ENCODE measurements around the gene BTNL2.

- TF ChIP-seq, protein P1, sequence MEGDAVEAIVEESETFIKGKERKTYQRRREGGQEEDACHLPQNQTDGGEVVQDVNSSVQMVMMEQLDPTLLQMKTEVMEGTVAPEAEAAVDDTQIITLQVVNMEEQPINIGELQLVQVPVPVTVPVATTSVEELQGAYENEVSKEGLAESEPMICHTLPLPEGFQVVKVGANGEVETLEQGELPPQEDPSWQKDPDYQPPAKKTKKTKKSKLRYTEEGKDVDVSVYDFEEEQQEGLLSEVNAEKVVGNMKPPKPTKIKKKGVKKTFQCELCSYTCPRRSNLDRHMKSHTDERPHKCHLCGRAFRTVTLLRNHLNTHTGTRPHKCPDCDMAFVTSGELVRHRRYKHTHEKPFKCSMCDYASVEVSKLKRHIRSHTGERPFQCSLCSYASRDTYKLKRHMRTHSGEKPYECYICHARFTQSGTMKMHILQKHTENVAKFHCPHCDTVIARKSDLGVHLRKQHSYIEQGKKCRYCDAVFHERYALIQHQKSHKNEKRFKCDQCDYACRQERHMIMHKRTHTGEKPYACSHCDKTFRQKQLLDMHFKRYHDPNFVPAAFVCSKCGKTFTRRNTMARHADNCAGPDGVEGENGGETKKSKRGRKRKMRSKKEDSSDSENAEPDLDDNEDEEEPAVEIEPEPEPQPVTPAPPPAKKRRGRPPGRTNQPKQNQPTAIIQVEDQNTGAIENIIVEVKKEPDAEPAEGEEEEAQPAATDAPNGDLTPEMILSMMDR (IDR thresholded peaks at IDR 0.05), result no peak
- TF ChIP-seq POLR2A (IDR thresholded peaks at IDR 0.05), result no peak
- TF ChIP-seq EP300 (IDR thresholded peaks at IDR 0.05), result no peak
Measured at GRCh38 chr6:32405656-32406055, 1.3 kb downstream of the BTNL2 start.

All from tibial nerve (tissue), 4 donors.